Activated naive CD8-positive, alpha-beta T cell treated with anti-CD3 and anti-CD28 coated beads, Interleukin-2, amount 50 U/mL, for 24 hours (primary cell): ENCODE measurements around the gene CLCN1.
A peak's percentile ranks its signal among the peaks of the same experiment; 100 is the strongest.

Source experiments
- ATAC-seq: fragments of 150-1000 bp; cut with Tn5 transposase; one replicate; pipeline ENCODE4 v1.10.0; 2021
- DNase-seq: peaks from one replicate; pipeline ENCODE4 v3.0.0; 2021
- H3K27ac Mint-ChIP-seq: one replicate; pipeline ENCODE4 v1.8.0; 2021; ENCODE audit warnings: mild to moderate bottlenecking, mixed read lengths
- H3K27me3 Mint-ChIP-seq: one replicate; pipeline ENCODE4 v1.8.0; 2021; ENCODE audit warnings: mixed read lengths
- H3K36me3 Mint-ChIP-seq: one replicate; pipeline ENCODE4 v1.8.0; 2021; ENCODE audit warnings: low read depth, mixed read lengths
- H3K4me1 Mint-ChIP-seq: one replicate; pipeline ENCODE4 v1.8.0; 2021; ENCODE audit warnings: mixed read lengths
- H3K4me3 Mint-ChIP-seq: one replicate; pipeline ENCODE4 v1.8.0; 2021; ENCODE audit warnings: mild to moderate bottlenecking, moderate library complexity, mixed read lengths
- H3K9me3 Mint-ChIP-seq: one replicate; pipeline ENCODE4 v1.8.0; 2021; ENCODE audit warnings: mixed read lengths

CLCN1 gene

GRCh38 chr7:143305423-143306070, 10.4 kb upstream of the CLCN1 start:
- no peaks in the 10 kb centered on the region for H3K27me3 Mint-ChIP-seq
- peak overlapping the region; percentile 15 for H3K27ac Mint-ChIP-seq
- H3K9me3 Mint-ChIP-seq = no peaks in the 10 kb centered on the region

GRCh38 chr7:143308632-143309031, 7.3 kb upstream of the CLCN1 start:
- peak overlapping the region; percentile 9 for H3K4me3 Mint-ChIP-seq
- H3K4me1 Mint-ChIP-seq = peaks cover 38% of the 10 kb centered on the region
- no peaks in the 10 kb centered on the region for H3K9me3 Mint-ChIP-seq
- H3K36me3 Mint-ChIP-seq = peaks cover 56% of the 10 kb centered on the region
- no peak for DNase-seq
- no peaks in the 10 kb centered on the region for H3K27me3 Mint-ChIP-seq
- peak overlapping the region; percentile 10 for H3K27ac Mint-ChIP-seq
- ATAC-seq = no peak

More at GRCh38 chr7:143305423-143306070, 10.4 kb upstream of the CLCN1 start:
- Mint-ChIP-seq H3K4me1 (peaks cover 29% of the 10 kb centered on the region), H3K36me3 (peaks cover 80% of the 10 kb centered on the region), H3K4me3 (no peak overlapping the region)
- ATAC-seq (peak; percentile 51), DNase-seq (peak; percentile 77)

- no peak for ATAC-seq
- H3K9me3 Mint-ChIP-seq = no peaks in the 10 kb centered on the region
- no peak for DNase-seq
- H3K27ac Mint-ChIP-seq = no peak overlapping the region
- peaks cover 18% of the 10 kb centered on the region for H3K4me1 Mint-ChIP-seq
- H3K36me3 Mint-ChIP-seq = peaks cover 9% of the 10 kb centered on the region
- H3K27me3 Mint-ChIP-seq = no peaks in the 10 kb centered on the region
- H3K4me3 Mint-ChIP-seq = no peak overlapping the region
Measured at GRCh38 chr7:143314127-143314526, 1.8 kb upstream of the CLCN1 start.

GRCh38 chr7:143316492-143316891, 581 bp downstream of the CLCN1 start:
- H3K4me1 Mint-ChIP-seq = peaks cover 2% of the 10 kb centered on the region
- no peak overlapping the region for H3K4me3 Mint-ChIP-seq
- no peaks in the 10 kb centered on the region for H3K9me3 Mint-ChIP-seq
- H3K36me3 Mint-ChIP-seq = no peaks in the 10 kb centered on the region
- no peaks in the 10 kb centered on the region for H3K27me3 Mint-ChIP-seq
- H3K27ac Mint-ChIP-seq = no peak overlapping the region
- ATAC-seq (no peak), DNase-seq (no peak)

- no peak for ATAC-seq
- Mint-ChIP-seq H3K4me3 (no peak overlapping the region), H3K36me3 (no peaks in the 10 kb centered on the region), H3K27ac (no peak overlapping the region), H3K4me1 (no peaks in the 10 kb centered on the region), H3K27me3 (no peaks in the 10 kb centered on the region), H3K9me3 (no peaks in the 10 kb centered on the region)
- DNase-seq = no peak
Measured at GRCh38 chr7:143318661-143319060, 2.8 kb downstream of the CLCN1 start.

- Mint-ChIP-seq H3K4me3 (no peak overlapping the region), H3K4me1 (peaks cover 4% of the 10 kb centered on the region), H3K9me3 (no peaks in the 10 kb centered on the region), H3K27me3 (no peaks in the 10 kb centered on the region), H3K27ac (no peak overlapping the region), H3K36me3 (no peaks in the 10 kb centered on the region)
- no peak for DNase-seq
- ATAC-seq = no peak
Measured at GRCh38 chr7:143320620-143321019, 4.7 kb downstream of the CLCN1 start.

GRCh38 chr7:143321242-143321641, 5.3 kb downstream of the CLCN1 start:
- DNase-seq = no peak
- H3K27me3 Mint-ChIP-seq = no peaks in the 10 kb centered on the region
- H3K9me3 Mint-ChIP-seq = no peaks in the 10 kb centered on the region
- no peaks in the 10 kb centered on the region for H3K36me3 Mint-ChIP-seq
- no peak for ATAC-seq
- H3K4me3 Mint-ChIP-seq = no peak overlapping the region
- H3K4me1 Mint-ChIP-seq = peaks cover 6% of the 10 kb centered on the region
- no peak overlapping the region for H3K27ac Mint-ChIP-seq

- H3K36me3 Mint-ChIP-seq = no peaks in the 10 kb centered on the region
- no peaks in the 10 kb centered on the region for H3K27me3 Mint-ChIP-seq
- no peak overlapping the region for H3K27ac Mint-ChIP-seq
- DNase-seq = no peak
- ATAC-seq = no peak
- H3K4me3 Mint-ChIP-seq = no peak overlapping the region
- H3K9me3 Mint-ChIP-seq = no peaks in the 10 kb centered on the region
- H3K4me1 Mint-ChIP-seq = peaks cover 6% of the 10 kb centered on the region
Measured at GRCh38 chr7:143321734-143322133, 5.8 kb downstream of the CLCN1 start.

- Mint-ChIP-seq H3K4me1 (peaks cover 6% of the 10 kb centered on the region), H3K27me3 (no peaks in the 10 kb centered on the region), H3K4me3 (no peak overlapping the region), H3K27ac (no peak overlapping the region), H3K36me3 (no peaks in the 10 kb centered on the region), H3K9me3 (no peaks in the 10 kb centered on the region)
- ATAC-seq = no peak
- no peak for DNase-seq
Measured at GRCh38 chr7:143322760-143323633, 7.1 kb downstream of the CLCN1 start.

- Mint-ChIP-seq H3K4me3 (no peak overlapping the region), H3K36me3 (no peaks in the 10 kb centered on the region), H3K27me3 (no peaks in the 10 kb centered on the region), H3K27ac (no peak overlapping the region), H3K4me1 (peaks cover 6% of the 10 kb centered on the region), H3K9me3 (no peaks in the 10 kb centered on the region)
- no peak for DNase-seq
- no peak for ATAC-seq
Measured at GRCh38 chr7:143323653-143324052, 7.7 kb downstream of the CLCN1 start.

- H3K36me3 Mint-ChIP-seq = no peaks in the 10 kb centered on the region
- DNase-seq (no peak), ATAC-seq (no peak)
- H3K27me3 Mint-ChIP-seq = no peaks in the 10 kb centered on the region
- no peak overlapping the region for H3K4me3 Mint-ChIP-seq
- H3K9me3 Mint-ChIP-seq = no peaks in the 10 kb centered on the region
- H3K4me1 Mint-ChIP-seq = peaks cover 6% of the 10 kb centered on the region
- H3K27ac Mint-ChIP-seq = no peak overlapping the region
Measured at GRCh38 chr7:143325240-143325639, 9.3 kb downstream of the CLCN1 start.

GRCh38 chr7:143327903-143328302, 12.0 kb downstream of the CLCN1 start:
- Mint-ChIP-seq H3K4me1 (peaks cover 6% of the 10 kb centered on the region), H3K36me3 (no peaks in the 10 kb centered on the region), H3K9me3 (no peaks in the 10 kb centered on the region), H3K27ac (no peak overlapping the region), H3K4me3 (no peak overlapping the region), H3K27me3 (peaks cover 2% of the 10 kb centered on the region)
- ATAC-seq = no peak
- no peak for DNase-seq

GRCh38 chr7:143329471-143330170, 13.7 kb downstream of the CLCN1 start:
- H3K4me3 Mint-ChIP-seq = no peak overlapping the region
- DNase-seq (no peak), ATAC-seq (no peak)
- no peaks in the 10 kb centered on the region for H3K9me3 Mint-ChIP-seq
- H3K36me3 Mint-ChIP-seq = no peaks in the 10 kb centered on the region
- no peak overlapping the region for H3K27ac Mint-ChIP-seq
- H3K4me1 Mint-ChIP-seq = peaks cover 6% of the 10 kb centered on the region
- peaks cover 2% of the 10 kb centered on the region for H3K27me3 Mint-ChIP-seq

GRCh38 chr7:143331179-143331801, 15.4 kb downstream of the CLCN1 start:
- no peak overlapping the region for H3K4me3 Mint-ChIP-seq
- DNase-seq = no peak
- H3K9me3 Mint-ChIP-seq = no peaks in the 10 kb centered on the region
- peaks cover 2% of the 10 kb centered on the region for H3K27me3 Mint-ChIP-seq
- H3K36me3 Mint-ChIP-seq = no peaks in the 10 kb centered on the region
- ATAC-seq = no peak
- no peak overlapping the region for H3K27ac Mint-ChIP-seq
- no peaks in the 10 kb centered on the region for H3K4me1 Mint-ChIP-seq
